ENCODE measurements around the gene RMDN2.

Gene RMDN2

GRCh38 chr2:37885329-37885993 is 39.6 kb upstream of the RMDN2 start:
- H3K27ac ChIP-seq (ENCODE audit: low read length): no peak overlapping the region
- peaks cover 3% of the 10 kb centered on the region for H3K27me3 ChIP-seq (replicated peaks; ENCODE audit: insufficient read depth, low read length)
- DNase-seq: no peak
- no peaks in the 10 kb centered on the region for H3K79me2 ChIP-seq (ENCODE audit: low read length)
- H3K9ac ChIP-seq (ENCODE audit: low read length): no peak overlapping the region
- no peaks in the 10 kb centered on the region for H3K4me1 ChIP-seq (ENCODE audit: low read length)
- no peaks in the 10 kb centered on the region for H4K20me1 ChIP-seq (ENCODE audit: insufficient read depth, low read length)
- no peak overlapping the region for H3K4me2 ChIP-seq (ENCODE audit: low read depth, low read length)
- TF ChIP-seq EZH2phosphoT487 (IDR thresholded peaks at IDR 0.05; ENCODE audit: low read length) (no peak), EZH2 (optimal IDR thresholded peaks at IDR 0.05; ENCODE audit: low read depth, low read length) (no peak), CTCF (IDR thresholded peaks at IDR 0.05; ENCODE audit: low read length) (no peak)
- no peaks in the 10 kb centered on the region for H3K9me2 ChIP-seq (replicated peaks; ENCODE audit: insufficient read depth, low read length)
- no peak overlapping the region for H3K4me3 ChIP-seq (ENCODE audit: low read length)
- no peaks in the 10 kb centered on the region for H3F3A ChIP-seq (ENCODE audit: insufficient read depth, low read length)
- H2AFZ ChIP-seq (ENCODE audit: low read length): no peak overlapping the region
- no peaks in the 10 kb centered on the region for H3K36me3 ChIP-seq (replicated peaks; ENCODE audit: insufficient read depth, low read length)
- H3K9me3 ChIP-seq (replicated peaks; ENCODE audit: insufficient read depth, low read length): no peaks in the 10 kb centered on the region

- Histone ChIP-seq H4K20me1 (ENCODE audit: insufficient read depth, low read length) (no peaks in the 10 kb centered on the region), H3K4me3 (ENCODE audit: low read length) (no peak overlapping the region), H2AFZ (ENCODE audit: low read length) (no peak overlapping the region), H3F3A (ENCODE audit: insufficient read depth, low read length) (peaks cover 3% of the 10 kb centered on the region), H3K4me1 (ENCODE audit: low read length) (peaks cover 3% of the 10 kb centered on the region), H3K27ac (ENCODE audit: low read length) (no peak overlapping the region), H3K36me3 (replicated peaks; ENCODE audit: insufficient read depth, low read length) (no peaks in the 10 kb centered on the region), H3K9ac (ENCODE audit: low read length) (no peak overlapping the region), H3K4me2 (ENCODE audit: low read depth, low read length) (no peak overlapping the region), H3K79me2 (ENCODE audit: low read length) (no peaks in the 10 kb centered on the region), H3K27me3 (replicated peaks; ENCODE audit: insufficient read depth, low read length) (peaks cover 11% of the 10 kb centered on the region), H3K9me2 (replicated peaks; ENCODE audit: insufficient read depth, low read length) (no peaks in the 10 kb centered on the region), H3K9me3 (replicated peaks; ENCODE audit: insufficient read depth, low read length) (no peaks in the 10 kb centered on the region)
- TF ChIP-seq EZH2 (optimal IDR thresholded peaks at IDR 0.05; ENCODE audit: low read depth, low read length): no peak
- DNase-seq: no peak
Measured at GRCh38 chr2:37886745-37887144, 38.3 kb upstream of the RMDN2 start.

GRCh38 chr2:37887286-37887685 is 37.8 kb upstream of the RMDN2 start:
- Histone ChIP-seq H3K9ac (ENCODE audit: low read length) (no peak overlapping the region), H4K20me1 (ENCODE audit: insufficient read depth, low read length) (no peaks in the 10 kb centered on the region), H3K27me3 (replicated peaks; ENCODE audit: insufficient read depth, low read length) (peaks cover 11% of the 10 kb centered on the region), H3K9me2 (replicated peaks; ENCODE audit: insufficient read depth, low read length) (no peaks in the 10 kb centered on the region), H3K27ac (ENCODE audit: low read length) (no peak overlapping the region), H3F3A (ENCODE audit: insufficient read depth, low read length) (peaks cover 9% of the 10 kb centered on the region), H3K36me3 (replicated peaks; ENCODE audit: insufficient read depth, low read length) (no peaks in the 10 kb centered on the region), H3K4me2 (ENCODE audit: low read depth, low read length) (no peak overlapping the region), H3K79me2 (ENCODE audit: low read length) (no peaks in the 10 kb centered on the region), H3K4me1 (ENCODE audit: low read length) (peaks cover 9% of the 10 kb centered on the region), H2AFZ (ENCODE audit: low read length) (no peak overlapping the region), H3K4me3 (ENCODE audit: low read length) (no peak overlapping the region), H3K9me3 (replicated peaks; ENCODE audit: insufficient read depth, low read length) (no peaks in the 10 kb centered on the region)
- TF ChIP-seq CTCF (IDR thresholded peaks at IDR 0.05; ENCODE audit: low read length) (no peak), EZH2phosphoT487 (IDR thresholded peaks at IDR 0.05; ENCODE audit: low read length) (no peak), EZH2 (optimal IDR thresholded peaks at IDR 0.05; ENCODE audit: low read depth, low read length) (no peak)
- DNase-seq: no peak

GRCh38 chr2:37890893-37891495 is 34.1 kb upstream of the RMDN2 start:
- Histone ChIP-seq H2AFZ (ENCODE audit: low read length) (no peak overlapping the region), H4K20me1 (ENCODE audit: insufficient read depth, low read length) (no peaks in the 10 kb centered on the region), H3K36me3 (replicated peaks; ENCODE audit: insufficient read depth, low read length) (no peaks in the 10 kb centered on the region), H3K4me2 (ENCODE audit: low read depth, low read length) (no peak overlapping the region), H3K4me3 (ENCODE audit: low read length) (no peak overlapping the region), H3K9me2 (replicated peaks; ENCODE audit: insufficient read depth, low read length) (no peaks in the 10 kb centered on the region), H3K9me3 (replicated peaks; ENCODE audit: insufficient read depth, low read length) (no peaks in the 10 kb centered on the region), H3K79me2 (ENCODE audit: low read length) (no peaks in the 10 kb centered on the region), H3K9ac (ENCODE audit: low read length) (no peak overlapping the region), H3K27me3 (replicated peaks; ENCODE audit: insufficient read depth, low read length) (peaks cover 19% of the 10 kb centered on the region), H3K4me1 (ENCODE audit: low read length) (peaks cover 24% of the 10 kb centered on the region), H3K27ac (ENCODE audit: low read length) (no peak overlapping the region), H3F3A (ENCODE audit: insufficient read depth, low read length) (peaks cover 19% of the 10 kb centered on the region)
- peak; percentile 71 for DNase-seq
- TF ChIP-seq EZH2phosphoT487 (IDR thresholded peaks at IDR 0.05; ENCODE audit: low read length) (no peak), EZH2 (optimal IDR thresholded peaks at IDR 0.05; ENCODE audit: low read depth, low read length) (no peak), CTCF (IDR thresholded peaks at IDR 0.05; ENCODE audit: low read length) (peak; percentile 85)
